GM23338 (cell line): Measurements from ENCODE around the gene CACNG7. TPM values are rescaled to one million over a fixed set of nuclear protein-coding genes. Genes with fewer than 3 reads are reported as not detected.

Source experiments
- CREB1 ChIP-seq: fragments of 250-450 bp; sonication (Bioruptor Pico); IDR thresholded peaks from 2 replicates; pipeline ENCODE4 v1.5.0; 2020; ENCODE audit warnings: low read depth, mild to moderate bottlenecking, moderate library complexity
- CTCF ChIP-seq, 2 experiments: fragments of 200-600 bp in 1 of 2; sonication (generic) in 1 of 2; conservative IDR thresholded peaks; 2 replicates each; pipeline versions ENCODE4 v1.5.1 to v1.6.1; 2016 to 2017; ENCODE audit warnings: antibody characterized with exemption in 2 of 2, low read depth in 2 of 2, mild to moderate bottlenecking in 2 of 2, moderate library complexity in 1 of 2
- EZH2phosphoT487 ChIP-seq: fragments of 200-600 bp; sonication (generic); IDR thresholded peaks from one replicate; pipeline ENCODE4 v1.8.1; 2018; ENCODE audit warnings: antibody characterized with exemption; ENCODE audit not compliant: unreplicated experiment
- JUNB ChIP-seq: IDR thresholded peaks from one replicate; pipeline ENCODE4 v1.6.1; 2016; ENCODE audit warnings: antibody characterized with exemption; ENCODE audit not compliant: unreplicated experiment
- NANOG ChIP-seq: IDR thresholded peaks from 2 replicates; pipeline ENCODE4 v1.6.1; 2016; ENCODE audit warnings: antibody characterized with exemption, borderline replicate concordance
- POLR2AphosphoS5 ChIP-seq: IDR thresholded peaks from 2 replicates; pipeline ENCODE4 v1.6.1; 2016; ENCODE audit warnings: antibody characterized with exemption, low read depth
- STAT1 ChIP-seq: IDR thresholded peaks from one replicate; pipeline ENCODE4 v1.6.1; 2016; ENCODE audit warnings: antibody characterized with exemption; ENCODE audit not compliant: unreplicated experiment
- ZNF462 ChIP-seq: fragments of 250-450 bp; sonication (Bioruptor Pico); IDR thresholded peaks from 2 replicates; pipeline ENCODE4 v1.5.0; 2020; ENCODE audit warnings: mild to moderate bottlenecking, moderate library complexity
- polyA plus RNA-seq: library from polyadenylated mRNA; unstranded; fragments of >200 nt; fragmentation: Nextera tagmentation; extraction: Ambion mirVana; gene quantifications from 2 replicates; pipeline ENCODE4 v1.2.1, GENCODE V29; 2016
- total RNA-seq: library from RNA; depleted of rRNA; stranded (reverse); fragments of >200 nt; shearing (Covaris generic); gene quantifications from 2 replicates; pipeline ENCODE4 v1.2.3, GENCODE V29; 2014
- TF ChIP-seq, protein P1 (sequence below): IDR thresholded peaks from 2 replicates; pipeline ENCODE4 v1.6.1; 2016; ENCODE audit warnings: antibody characterized with exemption

CACNG7 gene
- total and polyA plus RNA-seq, 2 experiments from 2014 or later: 9.8 to 15.6 TPM

DNA sequence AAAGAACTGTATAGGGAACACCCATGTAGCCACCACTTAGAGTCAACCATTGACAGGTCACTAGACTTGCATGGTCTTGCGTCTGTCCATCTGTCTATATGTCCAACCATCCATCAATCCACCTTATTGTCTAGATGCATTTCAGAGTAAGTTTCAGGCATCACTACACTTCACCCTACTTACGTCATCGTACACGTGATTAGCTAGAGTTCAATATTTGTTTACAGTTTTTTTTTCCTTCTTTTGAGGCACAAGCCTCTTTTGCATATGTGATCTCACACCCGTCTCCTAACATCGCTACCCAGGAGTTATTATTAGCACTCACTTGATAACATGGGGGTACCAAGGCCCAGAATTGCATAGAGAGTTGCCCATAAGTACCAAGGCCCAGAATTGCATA is 6.9 kb downstream of the CACNG7 start (continued):
- TF ChIP-seq ZNF462 (CRISPR knock-in tag) (no peak), CREB1 (CRISPR knock-in tag) (no peak), POLR2AphosphoS5 (no peak), JUNB (no peak), STAT1 (no peak), NANOG (no peak), CTCF (conservative IDR thresholded peaks at IDR 0.05; ENCODE audit: low read depth in 2 of 2) (no peak), EZH2phosphoT487 (no peak)
- TF ChIP-seq, protein P1, sequence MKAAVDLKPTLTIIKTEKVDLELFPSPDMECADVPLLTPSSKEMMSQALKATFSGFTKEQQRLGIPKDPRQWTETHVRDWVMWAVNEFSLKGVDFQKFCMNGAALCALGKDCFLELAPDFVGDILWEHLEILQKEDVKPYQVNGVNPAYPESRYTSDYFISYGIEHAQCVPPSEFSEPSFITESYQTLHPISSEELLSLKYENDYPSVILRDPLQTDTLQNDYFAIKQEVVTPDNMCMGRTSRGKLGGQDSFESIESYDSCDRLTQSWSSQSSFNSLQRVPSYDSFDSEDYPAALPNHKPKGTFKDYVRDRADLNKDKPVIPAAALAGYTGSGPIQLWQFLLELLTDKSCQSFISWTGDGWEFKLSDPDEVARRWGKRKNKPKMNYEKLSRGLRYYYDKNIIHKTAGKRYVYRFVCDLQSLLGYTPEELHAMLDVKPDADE: no peak
